Upper lobe of left lung (tissue), 4 donors: Measurements from ENCODE around the gene ECHDC3.

Experiments
- EP300 ChIP-seq, 4 donors: sonication (generic); formaldehyde crosslinking; IDR thresholded peaks; one replicate each; pipeline ENCODE4 v1.5.1; 2017; ENCODE audit warnings: antibody characterized with exemption in 4 of 4, control low read depth in 2 of 4
- POLR2A ChIP-seq, 4 donors: fragments of 450-650 bp; IDR thresholded peaks; one replicate each; pipeline ENCODE4 v1.5.1; 2016 to 2017; ENCODE audit warnings: antibody characterized with exemption in 4 of 4, mild to moderate bottlenecking in 2 of 4
- TF ChIP-seq, protein P1 (sequence below), 6 experiments: fragments of 450-650 bp in 4 of 6; fragments of 200-600 bp in 2 of 6; sonication (generic) in 2 of 6; IDR thresholded peaks; one replicate each; pipeline ENCODE4 v1.5.1; 2016 to 2019; ENCODE audit warnings: antibody characterized with exemption in 6 of 6

DNA sequence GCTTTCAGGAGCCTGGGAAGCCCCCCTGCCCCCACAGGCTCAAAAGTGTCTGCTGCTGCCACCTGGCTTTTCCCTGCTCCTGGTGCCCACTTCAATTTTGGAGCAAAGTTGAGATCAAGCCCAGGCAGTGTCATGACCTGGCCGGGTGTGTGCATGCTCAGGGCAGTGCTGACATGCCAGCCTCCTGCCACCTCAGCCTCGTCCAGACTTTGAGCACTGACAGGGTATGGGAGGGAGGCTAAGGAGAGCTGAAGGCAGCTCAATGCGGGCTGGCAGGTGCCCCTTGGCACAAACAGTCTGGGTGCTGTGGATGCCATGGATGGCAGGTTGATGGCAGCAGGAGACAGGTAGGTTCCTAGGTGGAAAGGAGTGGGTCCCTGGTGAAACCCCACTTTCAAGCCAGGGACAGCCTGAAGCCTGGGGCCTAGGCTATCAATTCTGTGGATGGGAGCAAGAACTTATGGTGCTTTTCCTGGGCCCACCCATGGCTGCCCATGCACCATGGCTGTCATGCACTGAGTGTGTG is 12.3 kb upstream of the ECHDC3 start:
- TF ChIP-seq, protein P1, sequence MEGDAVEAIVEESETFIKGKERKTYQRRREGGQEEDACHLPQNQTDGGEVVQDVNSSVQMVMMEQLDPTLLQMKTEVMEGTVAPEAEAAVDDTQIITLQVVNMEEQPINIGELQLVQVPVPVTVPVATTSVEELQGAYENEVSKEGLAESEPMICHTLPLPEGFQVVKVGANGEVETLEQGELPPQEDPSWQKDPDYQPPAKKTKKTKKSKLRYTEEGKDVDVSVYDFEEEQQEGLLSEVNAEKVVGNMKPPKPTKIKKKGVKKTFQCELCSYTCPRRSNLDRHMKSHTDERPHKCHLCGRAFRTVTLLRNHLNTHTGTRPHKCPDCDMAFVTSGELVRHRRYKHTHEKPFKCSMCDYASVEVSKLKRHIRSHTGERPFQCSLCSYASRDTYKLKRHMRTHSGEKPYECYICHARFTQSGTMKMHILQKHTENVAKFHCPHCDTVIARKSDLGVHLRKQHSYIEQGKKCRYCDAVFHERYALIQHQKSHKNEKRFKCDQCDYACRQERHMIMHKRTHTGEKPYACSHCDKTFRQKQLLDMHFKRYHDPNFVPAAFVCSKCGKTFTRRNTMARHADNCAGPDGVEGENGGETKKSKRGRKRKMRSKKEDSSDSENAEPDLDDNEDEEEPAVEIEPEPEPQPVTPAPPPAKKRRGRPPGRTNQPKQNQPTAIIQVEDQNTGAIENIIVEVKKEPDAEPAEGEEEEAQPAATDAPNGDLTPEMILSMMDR (IDR thresholded peaks at IDR 0.05), result no peak
- TF ChIP-seq EP300 (IDR thresholded peaks at IDR 0.05) (no peak), POLR2A (IDR thresholded peaks at IDR 0.05) (no peak)
